Panc1 (cell line): ENCODE measurements around the gene UCN3.

Experiments
- CTCF ChIP-seq: fragments of 450-650 bp; IDR thresholded peaks from 2 replicates; pipeline ENCODE4 v1.5.1; 2017; ENCODE audit warnings: mild to moderate bottlenecking
- TF ChIP-seq, protein P1 (sequence below), 2 experiments: IDR thresholded peaks; 2 replicates each; pipeline ENCODE4 v1.6.1; 2011 to 2012; ENCODE audit warnings: low read depth in 2 of 2, control low read depth in 1 of 2, low read length in 1 of 2, mild to moderate bottlenecking in 1 of 2, moderate library complexity in 1 of 2; ENCODE audit not compliant: insufficient read depth in 1 of 2

GRCh38 chr10:5385224-5385623 is 20.5 kb downstream of the UCN3 start:
- no peak for TF ChIP-seq CTCF
- TF ChIP-seq, protein P1, sequence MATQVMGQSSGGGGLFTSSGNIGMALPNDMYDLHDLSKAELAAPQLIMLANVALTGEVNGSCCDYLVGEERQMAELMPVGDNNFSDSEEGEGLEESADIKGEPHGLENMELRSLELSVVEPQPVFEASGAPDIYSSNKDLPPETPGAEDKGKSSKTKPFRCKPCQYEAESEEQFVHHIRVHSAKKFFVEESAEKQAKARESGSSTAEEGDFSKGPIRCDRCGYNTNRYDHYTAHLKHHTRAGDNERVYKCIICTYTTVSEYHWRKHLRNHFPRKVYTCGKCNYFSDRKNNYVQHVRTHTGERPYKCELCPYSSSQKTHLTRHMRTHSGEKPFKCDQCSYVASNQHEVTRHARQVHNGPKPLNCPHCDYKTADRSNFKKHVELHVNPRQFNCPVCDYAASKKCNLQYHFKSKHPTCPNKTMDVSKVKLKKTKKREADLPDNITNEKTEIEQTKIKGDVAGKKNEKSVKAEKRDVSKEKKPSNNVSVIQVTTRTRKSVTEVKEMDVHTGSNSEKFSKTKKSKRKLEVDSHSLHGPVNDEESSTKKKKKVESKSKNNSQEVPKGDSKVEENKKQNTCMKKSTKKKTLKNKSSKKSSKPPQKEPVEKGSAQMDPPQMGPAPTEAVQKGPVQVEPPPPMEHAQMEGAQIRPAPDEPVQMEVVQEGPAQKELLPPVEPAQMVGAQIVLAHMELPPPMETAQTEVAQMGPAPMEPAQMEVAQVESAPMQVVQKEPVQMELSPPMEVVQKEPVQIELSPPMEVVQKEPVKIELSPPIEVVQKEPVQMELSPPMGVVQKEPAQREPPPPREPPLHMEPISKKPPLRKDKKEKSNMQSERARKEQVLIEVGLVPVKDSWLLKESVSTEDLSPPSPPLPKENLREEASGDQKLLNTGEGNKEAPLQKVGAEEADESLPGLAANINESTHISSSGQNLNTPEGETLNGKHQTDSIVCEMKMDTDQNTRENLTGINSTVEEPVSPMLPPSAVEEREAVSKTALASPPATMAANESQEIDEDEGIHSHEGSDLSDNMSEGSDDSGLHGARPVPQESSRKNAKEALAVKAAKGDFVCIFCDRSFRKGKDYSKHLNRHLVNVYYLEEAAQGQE (IDR thresholded peaks at IDR 0.05; ENCODE audit: insufficient read depth in 1 of 2, low read depth in 2 of 2, low read length in 1 of 2): no peak
